ENCODE measurements around the gene TMEM72. TPM values are rescaled to one million over a fixed set of nuclear protein-coding genes. Genes with fewer than 3 reads are reported as not detected.

The TMEM72 gene
- total and polyA plus RNA-seq, 2 experiments from 2014 or later, result 1.3 to 2.3 TPM

DNA sequence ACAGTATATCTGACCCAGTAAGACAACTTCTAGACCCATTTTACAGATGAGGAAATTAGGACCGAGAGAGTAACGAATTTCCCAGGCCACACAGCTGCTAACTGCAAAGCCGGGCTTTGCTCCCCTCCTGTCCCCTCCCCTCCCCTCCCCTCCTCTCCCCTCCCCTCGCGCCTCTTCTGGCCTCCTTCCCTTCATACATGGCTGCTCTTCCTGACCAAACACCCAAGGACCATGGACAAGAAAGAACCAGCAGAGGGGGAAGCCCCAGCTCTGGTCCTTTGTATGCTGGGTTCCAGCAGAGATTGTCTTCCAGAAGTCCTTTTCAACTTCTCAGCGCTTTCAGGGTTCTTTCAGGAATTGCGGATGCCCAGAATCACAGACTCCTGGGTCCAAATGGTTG, 3.6 kb upstream of the TMEM72 start:
- TF ChIP-seq, protein P1, sequence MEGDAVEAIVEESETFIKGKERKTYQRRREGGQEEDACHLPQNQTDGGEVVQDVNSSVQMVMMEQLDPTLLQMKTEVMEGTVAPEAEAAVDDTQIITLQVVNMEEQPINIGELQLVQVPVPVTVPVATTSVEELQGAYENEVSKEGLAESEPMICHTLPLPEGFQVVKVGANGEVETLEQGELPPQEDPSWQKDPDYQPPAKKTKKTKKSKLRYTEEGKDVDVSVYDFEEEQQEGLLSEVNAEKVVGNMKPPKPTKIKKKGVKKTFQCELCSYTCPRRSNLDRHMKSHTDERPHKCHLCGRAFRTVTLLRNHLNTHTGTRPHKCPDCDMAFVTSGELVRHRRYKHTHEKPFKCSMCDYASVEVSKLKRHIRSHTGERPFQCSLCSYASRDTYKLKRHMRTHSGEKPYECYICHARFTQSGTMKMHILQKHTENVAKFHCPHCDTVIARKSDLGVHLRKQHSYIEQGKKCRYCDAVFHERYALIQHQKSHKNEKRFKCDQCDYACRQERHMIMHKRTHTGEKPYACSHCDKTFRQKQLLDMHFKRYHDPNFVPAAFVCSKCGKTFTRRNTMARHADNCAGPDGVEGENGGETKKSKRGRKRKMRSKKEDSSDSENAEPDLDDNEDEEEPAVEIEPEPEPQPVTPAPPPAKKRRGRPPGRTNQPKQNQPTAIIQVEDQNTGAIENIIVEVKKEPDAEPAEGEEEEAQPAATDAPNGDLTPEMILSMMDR (IDR thresholded peaks at IDR 0.05; ENCODE audit: low read depth, low read length), result no peak
- Histone ChIP-seq H3K27ac (peak overlapping the region; percentile 86), H3K27me3 (no peaks in the 10 kb centered on the region), H3K9me3 (ENCODE audit: low read depth) (no peaks in the 10 kb centered on the region), H3K36me3 (no peaks in the 10 kb centered on the region), H3K4me1 (ENCODE audit: low read depth) (peaks cover 43% of the 10 kb centered on the region), H3K4me3 (no peak overlapping the region)
- no peak for DNase-seq (ENCODE audit: low read depth in 1 of 2, low spot score in 1 of 2)

DNA sequence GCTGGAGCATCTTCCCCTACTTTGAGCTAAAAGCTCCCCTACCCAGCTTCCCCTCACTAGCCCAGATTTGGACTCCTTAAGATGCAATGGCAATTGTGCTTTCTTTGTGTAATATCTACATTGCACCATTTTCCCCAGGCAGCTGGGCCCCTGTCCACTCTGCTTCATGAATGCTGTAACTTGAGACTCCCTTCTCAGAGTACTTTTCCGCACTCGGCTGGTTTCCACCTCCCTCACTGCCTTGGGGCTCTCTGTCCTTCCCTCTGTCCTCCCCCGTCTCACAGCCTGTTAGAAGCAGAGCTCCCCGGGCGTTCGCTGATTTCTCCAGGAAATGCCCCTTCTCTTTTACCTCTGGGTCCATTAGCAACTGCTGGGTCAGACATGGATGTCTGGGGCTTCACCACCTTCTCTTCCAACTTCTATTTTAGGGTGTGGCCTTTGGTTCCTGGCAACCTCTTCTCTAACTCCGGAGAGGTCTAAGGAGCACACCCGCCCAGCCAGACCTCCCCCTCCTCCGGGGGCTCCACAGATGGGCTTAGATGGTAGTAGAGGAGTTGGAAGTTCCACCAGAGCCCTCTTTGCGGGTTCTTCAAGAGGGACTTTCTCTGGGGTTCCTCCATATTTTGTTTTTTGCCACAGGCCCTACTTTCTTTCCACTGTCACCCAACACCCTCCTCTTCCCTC, 2.9 kb upstream of the TMEM72 start:
- Histone ChIP-seq H3K36me3 (no peaks in the 10 kb centered on the region), H3K4me1 (ENCODE audit: low read depth) (peaks cover 44% of the 10 kb centered on the region), H3K27me3 (no peaks in the 10 kb centered on the region), H3K4me3 (no peak overlapping the region), H3K9me3 (ENCODE audit: low read depth) (no peaks in the 10 kb centered on the region), H3K27ac (peak overlapping the region; percentile 86)
- TF ChIP-seq, protein P1 (IDR thresholded peaks at IDR 0.05; ENCODE audit: low read depth, low read length), result no peak
- DNase-seq (ENCODE audit: low read depth in 1 of 2, low spot score in 1 of 2), result peak; percentile 85 to 87

DNA sequence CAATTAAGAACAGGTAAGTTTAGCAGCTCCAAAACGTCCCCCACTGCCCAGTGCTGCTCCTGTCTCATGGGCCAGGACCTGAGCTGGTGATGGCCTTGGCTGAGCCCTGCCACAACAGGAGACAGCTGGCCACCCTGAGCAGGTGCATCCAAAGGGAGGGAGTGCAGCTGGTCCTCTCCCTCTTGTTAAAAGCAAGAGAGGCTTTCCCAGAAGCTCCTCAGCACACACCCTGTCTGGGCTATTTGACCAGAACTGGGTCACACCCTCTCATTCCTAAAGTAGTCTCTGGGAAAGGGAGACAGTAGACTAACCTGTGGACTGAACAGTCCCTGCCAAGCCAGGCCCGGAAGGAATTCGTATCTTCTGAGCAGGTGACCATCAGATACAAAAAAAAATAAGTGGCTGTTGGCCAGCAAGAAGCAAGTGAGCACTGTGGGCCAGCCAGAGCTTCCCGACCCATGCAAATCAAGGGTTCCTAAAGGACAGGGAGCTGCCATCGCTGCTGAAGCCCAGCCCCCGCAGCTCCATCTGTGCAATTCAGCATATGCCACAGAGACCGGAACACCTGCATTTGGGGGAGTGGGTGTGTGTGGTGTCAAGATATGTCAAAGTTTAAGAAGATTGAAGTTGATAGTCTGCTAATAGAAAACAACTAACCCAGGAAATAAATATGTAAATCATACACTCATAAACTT, 2.1 kb upstream of the TMEM72 start:
- no peak for DNase-seq (ENCODE audit: low read depth in 1 of 2, low spot score in 1 of 2)
- Histone ChIP-seq H3K36me3 (no peaks in the 10 kb centered on the region), H3K27me3 (no peaks in the 10 kb centered on the region), H3K27ac (peak overlapping the region; percentile 86), H3K4me3 (no peak overlapping the region), H3K4me1 (ENCODE audit: low read depth) (peaks cover 52% of the 10 kb centered on the region), H3K9me3 (ENCODE audit: low read depth) (no peaks in the 10 kb centered on the region)
- TF ChIP-seq, protein P1 (IDR thresholded peaks at IDR 0.05; ENCODE audit: low read depth, low read length), result no peak

DNA sequence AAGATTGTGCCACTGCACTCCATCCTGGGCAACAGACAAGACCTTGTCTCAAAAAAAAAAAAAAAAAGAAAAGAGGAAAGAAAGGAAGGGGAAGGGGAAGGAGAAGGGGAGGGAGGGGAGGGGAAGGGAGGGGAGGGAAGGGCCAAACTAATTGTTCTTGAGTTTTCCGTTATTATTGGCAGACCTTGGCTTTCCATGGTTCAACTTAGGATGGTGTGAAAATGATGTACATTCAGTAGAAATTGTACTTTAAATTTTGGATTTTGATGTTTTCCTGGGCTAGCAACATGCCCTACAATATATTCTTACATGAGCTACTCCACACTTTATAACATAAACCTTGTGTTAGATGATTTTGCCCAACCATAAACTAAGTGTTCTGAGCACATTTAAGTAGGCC, 1.2 kb upstream of the TMEM72 start:
- no peak overlapping the region for H3K27ac ChIP-seq
- H3K4me3 ChIP-seq, result no peak overlapping the region
- H3K4me1 ChIP-seq (ENCODE audit: low read depth), result peaks cover 59% of the 10 kb centered on the region
- H3K27me3 ChIP-seq, result no peaks in the 10 kb centered on the region
- H3K9me3 ChIP-seq (ENCODE audit: low read depth), result no peaks in the 10 kb centered on the region
- TF ChIP-seq, protein P1 (IDR thresholded peaks at IDR 0.05; ENCODE audit: low read depth, low read length), result no peak
- no peaks in the 10 kb centered on the region for H3K36me3 ChIP-seq
- DNase-seq (ENCODE audit: low read depth in 1 of 2, low spot score in 1 of 2), result no peak

DNA sequence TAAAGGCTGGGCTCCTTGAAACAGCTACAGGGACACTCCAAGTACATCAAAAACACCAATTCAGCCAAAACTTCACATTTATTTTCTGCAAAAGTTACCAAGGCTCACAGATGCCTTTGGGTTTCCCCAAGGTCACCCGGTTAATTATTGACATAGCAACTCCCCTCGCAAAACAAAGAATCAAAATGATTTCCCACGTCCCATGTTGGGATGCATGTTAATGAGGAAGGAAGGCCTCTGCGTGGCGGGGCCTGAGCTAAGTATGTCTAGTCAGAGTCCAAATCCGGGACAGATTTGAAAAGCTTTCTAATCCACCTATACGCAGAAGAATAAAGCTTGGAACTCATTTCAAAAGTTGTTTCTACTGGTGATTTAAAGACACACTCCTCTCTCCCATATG, 535 bp upstream of the TMEM72 start:
- no peak overlapping the region for H3K4me3 ChIP-seq
- TF ChIP-seq, protein P1 (IDR thresholded peaks at IDR 0.05; ENCODE audit: low read depth, low read length), result no peak
- no peak for DNase-seq (ENCODE audit: low read depth in 1 of 2, low spot score in 1 of 2)
- no peaks in the 10 kb centered on the region for H3K27me3 ChIP-seq
- H3K36me3 ChIP-seq, result no peaks in the 10 kb centered on the region
- H3K27ac ChIP-seq, result peak overlapping the region; percentile 71
- peaks cover 59% of the 10 kb centered on the region for H3K4me1 ChIP-seq (ENCODE audit: low read depth)
- no peaks in the 10 kb centered on the region for H3K9me3 ChIP-seq (ENCODE audit: low read depth)
